Measurements from ENCODE around the gene MPI.
A peak's percentile ranks its signal among the peaks of the same experiment; 100 is the strongest.
"Not testable (repeated sequence)": the region's sequence is repeated elsewhere in the genome, so short reads cannot be mapped to it uniquely, and the experiment has no call there.

MPI gene

DNA sequence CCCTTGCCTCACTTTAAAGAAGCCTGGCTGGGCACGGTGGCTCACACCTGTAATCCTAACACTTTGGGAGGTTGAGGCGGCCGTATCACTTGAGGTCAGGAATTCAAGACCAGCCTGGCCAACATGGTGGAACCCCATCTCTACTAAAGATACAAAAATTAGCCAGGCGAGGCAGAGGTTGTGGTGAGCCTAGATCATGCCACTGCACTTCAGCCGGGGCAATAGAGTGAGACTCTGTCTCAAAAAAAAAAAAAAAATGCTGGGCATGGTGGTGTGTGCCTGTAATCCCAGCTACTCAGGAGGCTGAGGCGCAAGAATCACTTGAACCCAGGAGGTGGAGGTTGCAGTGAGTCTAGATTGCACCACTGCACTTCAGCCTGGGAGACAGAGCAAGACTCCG is 4.5 kb downstream of the MPI start:
- DNase-seq: not testable (repeated sequence)

DNA sequence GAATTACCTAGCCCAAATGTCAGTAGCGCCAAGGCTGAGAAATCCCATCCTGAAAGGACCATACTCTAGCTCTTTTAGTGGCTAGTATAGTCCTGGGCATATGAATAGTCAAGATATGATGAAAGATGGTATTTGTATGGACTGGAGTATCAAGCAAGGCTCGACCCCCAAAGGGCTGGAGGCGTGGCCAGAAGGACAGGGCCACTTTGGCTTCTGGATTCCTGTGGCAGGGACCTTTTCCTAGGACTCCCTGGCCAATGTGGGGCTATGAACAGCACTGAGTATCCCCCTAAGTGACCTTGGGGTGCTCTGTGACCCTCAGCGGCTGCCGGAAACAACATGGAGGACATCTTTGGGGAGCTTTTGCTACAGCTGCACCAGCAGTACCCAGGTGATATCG is 6.0 kb downstream of the MPI start:
- DNase-seq: no peak

DNA sequence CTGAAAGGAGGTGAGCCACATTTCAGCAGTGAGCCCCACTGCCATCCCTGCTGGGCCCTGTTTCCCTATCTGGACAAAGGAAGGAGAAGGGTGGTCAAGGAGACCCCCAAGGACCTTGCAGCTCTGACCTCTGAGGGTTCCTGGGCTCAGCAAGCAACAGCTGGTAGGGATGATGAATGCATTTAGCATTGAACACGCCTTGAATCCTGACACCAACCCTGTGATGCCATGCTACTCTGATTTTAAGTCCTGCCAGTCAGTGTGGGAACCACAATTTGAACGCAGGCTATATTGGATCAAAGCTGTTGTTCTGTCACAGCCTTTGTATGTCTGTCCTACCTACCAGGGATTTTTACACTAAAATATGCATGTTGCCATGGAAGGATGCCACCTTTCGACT is 6.5 kb downstream of the MPI start:
- no peak for DNase-seq

DNA sequence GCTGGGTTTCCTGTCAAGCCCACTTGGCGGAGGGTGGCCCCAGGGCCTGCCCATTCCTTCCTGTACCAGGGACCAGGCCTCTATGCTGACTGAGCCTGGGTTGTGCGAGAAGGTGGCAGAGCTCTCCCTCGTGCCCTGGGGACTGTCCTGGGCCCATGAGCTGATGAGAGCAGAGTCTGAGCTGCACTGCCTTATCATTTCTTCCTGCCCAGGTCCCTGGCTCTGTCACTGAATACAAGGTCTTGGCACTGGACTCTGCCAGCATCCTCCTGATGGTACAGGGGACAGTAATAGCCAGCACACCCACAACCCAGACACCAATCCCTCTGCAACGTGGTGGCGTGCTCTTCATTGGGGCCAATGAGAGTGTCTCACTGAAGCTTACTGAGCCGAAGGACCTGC is 7.5 kb downstream of the MPI start:
- no peak for DNase-seq

DNA sequence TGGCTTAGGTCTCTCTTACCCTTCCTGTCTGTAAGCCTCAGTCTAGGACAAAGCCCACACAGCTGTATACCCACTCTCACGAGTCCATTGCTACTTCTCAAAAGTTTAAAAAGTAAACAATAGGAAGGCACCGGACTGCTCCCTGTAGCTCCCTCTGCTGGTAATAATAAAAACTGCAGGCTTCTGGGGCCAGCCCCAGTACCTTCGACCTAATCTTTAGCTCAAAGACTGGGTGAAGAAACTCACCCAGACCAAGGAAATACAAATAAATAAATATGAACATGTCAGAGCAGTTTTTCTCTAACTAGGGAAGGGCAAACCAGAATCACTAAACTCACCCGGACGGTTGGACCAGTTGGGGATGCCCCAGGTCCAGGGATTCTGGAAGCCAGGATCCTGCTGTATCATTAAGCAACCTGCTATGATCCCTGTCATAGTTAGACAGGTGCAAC is 11.8 kb downstream of the MPI start:
- peak; percentile 21 for DNase-seq

DNA sequence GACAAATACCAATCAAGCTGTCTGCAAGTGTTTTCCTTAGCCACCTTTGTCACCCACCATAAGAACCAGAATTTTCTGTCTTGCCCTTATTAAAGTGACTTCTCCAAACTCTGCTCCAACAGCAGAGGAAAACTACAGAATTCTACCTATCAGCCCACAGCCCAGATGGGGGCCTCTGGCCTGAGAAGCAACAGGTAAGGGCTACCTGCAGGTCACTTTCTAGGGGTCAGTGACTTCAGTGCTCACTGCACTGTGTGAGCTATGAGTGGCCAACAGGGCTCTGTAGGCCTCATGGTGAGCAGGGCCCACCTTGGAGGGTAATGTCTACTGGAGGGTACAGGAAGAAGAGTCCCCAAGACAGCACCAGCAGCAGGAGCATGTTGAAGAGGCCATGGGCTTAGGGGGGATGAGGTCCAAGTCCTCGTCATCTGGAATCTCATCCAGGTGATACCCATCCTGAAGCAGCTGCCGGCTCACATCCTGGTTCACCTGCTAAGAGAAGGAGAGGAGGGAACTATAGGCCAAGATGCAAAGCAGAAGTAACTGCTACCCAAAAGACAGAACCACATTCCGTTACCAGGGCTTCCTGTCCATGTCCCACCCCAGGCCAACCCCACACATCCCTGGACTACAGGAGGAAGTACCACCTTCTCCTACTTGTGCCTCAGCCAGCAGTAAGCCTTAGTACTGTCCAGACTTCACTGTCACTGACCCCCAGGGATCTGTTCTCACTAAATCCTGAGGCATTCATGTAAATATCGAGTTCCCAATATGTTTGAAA is 12.6 kb downstream of the MPI start:
- no peak for DNase-seq

DNA sequence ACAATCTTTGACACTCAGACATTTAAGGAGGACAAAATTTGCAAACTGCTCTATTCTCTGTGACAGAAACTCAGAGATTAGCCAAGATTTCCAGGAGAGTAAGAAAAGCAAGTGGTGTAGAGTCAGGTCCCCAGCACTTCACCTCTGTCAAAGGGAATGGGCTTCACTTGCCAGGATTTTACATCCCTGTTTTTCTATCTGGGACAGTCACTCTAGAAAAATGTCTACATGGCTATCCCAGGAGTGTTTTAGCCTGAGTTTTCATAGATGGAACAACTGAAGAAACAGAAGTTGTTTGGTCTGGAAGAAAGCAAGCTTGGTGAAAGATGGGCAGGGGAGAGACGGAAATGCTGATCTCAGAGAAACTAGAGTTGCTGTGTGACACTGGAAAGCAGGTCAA is 13.8 kb downstream of the MPI start:
- no peak for DNase-seq

DNA sequence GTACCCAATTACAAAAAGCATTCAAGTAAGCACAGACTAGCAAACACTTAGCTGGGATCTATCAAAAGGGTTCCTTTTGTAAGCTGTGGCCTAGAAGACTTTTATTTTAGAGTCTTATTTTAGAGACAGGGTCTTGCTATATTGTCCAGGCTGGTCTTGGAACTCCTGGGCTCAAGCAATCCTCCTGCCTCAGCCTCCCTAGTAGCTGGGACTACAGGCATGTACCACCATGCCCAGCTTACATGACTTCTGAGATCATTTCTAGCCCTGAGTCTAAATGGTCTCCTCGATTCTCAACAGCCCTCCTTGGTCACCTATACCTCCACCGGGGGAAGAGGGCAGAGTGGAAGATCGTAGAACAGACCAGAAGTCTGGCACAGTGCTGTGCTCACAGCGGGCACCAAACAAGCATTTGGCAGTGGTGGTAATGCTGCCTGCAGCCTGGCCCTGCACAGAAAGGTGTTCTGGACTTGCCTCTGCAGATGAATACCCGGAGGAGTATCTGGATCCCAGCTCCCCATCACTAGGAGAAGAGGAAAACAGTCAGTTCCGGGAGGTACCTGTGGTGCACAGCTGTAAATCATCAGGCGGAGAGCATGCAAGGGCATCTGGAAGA is 14.5 kb downstream of the MPI start:
- DNase-seq: no peak

DNA sequence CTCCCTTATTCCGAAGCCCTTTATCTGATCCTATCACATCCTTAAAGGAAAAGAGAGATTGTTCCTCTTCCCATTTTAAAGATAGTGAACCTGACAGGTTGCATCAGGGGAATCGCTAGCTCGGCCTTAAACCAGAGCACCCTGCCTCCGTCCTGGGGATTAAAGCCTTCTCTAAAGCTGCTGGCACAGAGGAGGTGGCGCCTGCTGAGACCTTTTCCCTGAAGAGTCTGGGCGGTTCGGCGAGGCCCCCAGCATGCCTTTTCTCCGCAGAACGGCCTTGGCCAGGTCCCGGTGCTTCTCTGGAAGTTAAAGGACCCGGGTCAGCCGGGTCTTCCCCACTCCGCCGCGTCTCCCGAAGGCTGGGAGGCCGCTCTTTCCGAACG is 16.2 kb downstream of the MPI start:
- peak; percentile 32 for DNase-seq

DNA sequence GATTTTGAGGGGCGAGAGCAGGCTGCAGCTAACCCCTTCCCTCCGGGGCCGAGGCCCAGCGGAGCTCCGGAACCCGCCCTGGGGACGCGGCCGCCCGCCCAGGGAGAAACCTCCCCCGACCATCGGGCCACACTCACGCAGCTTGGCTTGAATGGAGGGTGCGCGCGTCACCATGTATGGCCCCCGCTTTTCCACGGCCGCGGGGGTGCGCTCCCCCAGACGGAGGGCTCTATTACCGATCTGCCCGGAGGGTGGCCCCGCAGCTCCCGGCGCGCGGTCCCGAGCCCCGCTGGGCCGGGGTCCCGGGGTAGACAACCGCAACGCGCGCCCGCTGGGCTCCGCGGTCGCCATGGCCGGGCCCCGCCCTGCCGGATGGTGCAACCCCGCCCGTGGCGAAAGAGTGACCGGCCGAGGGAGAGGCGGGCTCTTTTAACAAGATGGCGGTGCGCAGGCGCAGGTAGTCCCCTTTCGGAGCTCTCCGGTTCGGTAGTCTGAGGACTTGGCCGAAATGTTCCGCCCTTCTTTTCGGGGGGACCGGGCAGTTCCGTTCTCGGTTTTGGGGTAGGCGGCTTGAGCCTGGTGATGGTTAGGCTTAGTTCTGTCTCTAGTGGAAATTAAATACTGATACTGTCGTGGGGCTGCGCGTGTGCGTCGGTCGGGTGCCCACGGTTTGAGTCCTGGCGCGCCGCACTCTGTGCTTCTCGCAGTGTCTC is 16.8 kb downstream of the MPI start, which contains the start of gene FAM219B:
TSS of gene FAM219B (minus strand) at position 402 of the 713 bp plus-strand sequence. CDS start at position 351, 51 bp downstream.
- peak; percentile 69 for DNase-seq

DNA sequence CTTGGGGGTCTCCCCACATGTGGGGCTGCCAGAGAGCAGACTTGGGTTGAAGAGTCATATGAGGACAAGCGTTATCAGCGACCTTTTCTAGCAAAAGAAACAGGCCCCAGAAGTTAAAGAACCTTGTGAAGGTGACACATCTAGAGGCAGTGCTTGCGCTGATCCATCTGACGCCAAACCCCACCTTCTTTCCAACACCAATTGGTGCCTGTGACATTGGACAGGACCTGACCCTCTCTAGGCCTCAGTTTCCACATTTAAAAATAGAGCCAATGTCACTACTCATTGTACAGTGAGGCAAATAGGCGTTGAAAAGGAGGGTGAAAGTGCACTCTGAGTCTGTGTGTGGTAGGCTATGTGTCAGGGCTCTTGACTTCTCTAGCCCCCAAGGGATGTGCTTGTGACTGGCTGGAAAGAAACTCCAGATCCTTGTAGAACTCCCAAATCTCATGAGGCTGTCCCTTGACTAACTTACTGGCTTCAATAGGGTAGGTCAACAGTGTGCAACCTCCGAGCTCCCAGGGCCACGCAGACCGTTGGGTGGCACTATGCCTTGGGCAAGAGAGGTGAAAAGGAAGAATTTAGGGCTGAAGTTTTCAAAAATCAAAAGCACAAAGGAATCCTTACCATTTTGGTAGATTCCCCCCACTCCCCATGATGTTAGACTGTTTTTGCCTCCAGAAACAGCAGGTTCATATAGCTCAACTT is 17.5 kb downstream of the MPI start:
- no peak for DNase-seq

DNA sequence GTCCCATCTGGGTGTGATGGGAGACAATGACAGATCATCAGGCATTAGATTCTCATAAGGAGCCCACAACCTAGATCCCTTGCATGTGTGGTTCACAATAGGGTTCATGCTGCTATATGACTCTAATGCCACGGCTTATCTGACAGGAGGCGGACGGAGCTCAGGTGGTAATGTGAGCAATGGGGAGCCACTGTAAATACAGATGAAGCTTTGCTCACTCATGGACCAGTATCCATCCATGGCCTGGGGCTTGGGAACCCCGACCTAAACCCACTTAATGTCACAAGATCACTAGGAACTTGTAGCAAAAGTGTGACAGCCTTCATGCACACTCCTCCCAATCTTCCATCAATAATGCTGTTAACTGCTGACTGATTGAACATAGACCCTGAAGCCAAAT is 18.8 kb downstream of the MPI start:
- DNase-seq: no peak

DNA sequence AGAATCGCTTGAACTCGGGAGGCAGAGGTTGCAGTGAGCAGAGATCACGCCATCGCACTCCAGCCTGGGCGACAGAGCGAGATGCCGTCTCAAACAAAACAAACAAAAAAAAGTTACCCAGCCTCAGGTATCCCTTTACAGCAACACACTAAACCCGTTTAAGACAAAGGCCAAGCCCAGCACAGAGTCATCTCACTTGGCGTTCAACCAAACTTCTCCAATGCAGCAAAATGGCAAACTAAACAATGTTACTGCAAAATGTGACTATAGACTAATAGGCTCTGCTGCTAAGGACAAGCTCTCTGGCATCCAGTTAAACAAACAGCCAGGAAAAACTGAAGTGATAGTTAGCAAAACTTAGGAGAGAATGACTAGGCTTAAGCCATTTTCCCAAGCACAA is 23.2 kb downstream of the MPI start:
- no peak for DNase-seq

DNA sequence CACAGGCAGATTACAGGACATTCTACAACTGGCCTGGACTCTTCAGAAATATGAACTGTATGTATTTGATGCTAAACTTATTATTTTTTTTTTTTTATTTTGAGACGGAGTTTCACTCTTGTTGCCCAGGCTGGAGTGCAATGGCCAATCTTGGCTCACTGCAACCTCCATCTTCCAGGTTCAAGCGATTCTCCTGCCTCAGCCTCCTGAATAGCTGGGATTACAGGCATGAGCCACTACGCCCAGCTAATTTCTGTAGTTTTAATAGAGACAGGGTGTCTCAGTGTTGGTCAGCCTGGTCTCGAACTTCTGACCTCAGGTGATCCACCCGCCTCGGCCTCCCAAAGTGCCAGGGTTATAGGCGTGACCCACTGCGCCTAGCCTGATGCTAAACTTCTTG is 24.0 kb downstream of the MPI start:
- DNase-seq: not testable (repeated sequence)

DNA sequence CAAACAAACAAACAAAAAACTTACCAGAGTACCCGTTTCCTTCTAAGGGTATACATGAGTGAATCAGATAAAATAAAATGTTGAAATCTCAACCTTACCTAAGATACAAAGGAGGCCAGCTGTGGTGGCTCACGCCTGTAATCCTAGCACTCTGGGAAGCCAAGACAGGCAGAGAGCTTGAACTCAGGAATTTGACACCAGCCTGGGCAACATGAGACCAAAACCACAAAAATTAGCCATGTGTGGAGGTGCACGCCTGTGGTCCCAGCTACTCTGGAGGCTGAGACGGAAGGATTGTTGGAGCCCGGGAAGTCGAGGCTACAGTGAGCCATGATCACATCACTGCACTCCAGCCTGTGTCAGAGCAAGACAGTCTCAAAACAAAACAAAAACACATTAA is 27.8 kb downstream of the MPI start:
- no peak for DNase-seq

DNA sequence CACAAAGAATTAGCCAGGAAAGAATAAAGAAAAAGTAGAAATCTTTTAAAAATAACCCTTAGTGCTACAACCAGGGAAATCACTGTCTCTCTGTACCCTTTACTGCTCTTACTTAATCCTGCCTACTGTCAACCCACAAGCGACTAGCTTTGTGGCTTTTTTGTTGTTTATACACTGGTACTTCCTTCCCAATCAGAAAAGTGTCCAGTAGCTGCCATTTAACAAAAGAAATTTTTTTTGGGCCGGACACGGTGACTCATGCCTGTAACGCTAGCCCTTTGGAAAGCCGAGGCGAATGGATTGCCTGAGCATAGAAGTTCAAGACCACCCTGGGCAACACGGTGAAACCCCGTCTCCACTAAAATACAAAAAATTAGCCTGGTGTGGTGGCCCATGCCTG is 30.6 kb downstream of the MPI start:
- no peak for DNase-seq

DNA sequence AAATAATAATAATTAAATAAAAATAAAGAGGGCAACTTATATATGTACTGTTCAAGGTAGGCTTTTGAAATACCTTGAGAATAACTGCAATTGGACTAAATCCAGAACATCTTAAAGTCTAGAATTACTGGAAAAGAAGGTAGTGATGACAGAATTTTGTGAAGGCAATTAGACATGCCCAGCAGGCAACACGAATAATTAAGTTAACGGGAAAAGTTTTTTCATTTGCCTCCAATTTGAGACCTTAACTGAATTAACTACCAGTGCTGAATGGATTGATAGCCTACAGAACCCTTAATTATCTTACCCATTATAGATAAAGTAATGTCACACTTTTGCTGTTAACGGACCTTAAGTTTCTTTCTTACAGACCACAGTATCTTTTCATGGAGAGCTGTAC is 34.7 kb downstream of the MPI start:
- DNase-seq: no peak

DNA sequence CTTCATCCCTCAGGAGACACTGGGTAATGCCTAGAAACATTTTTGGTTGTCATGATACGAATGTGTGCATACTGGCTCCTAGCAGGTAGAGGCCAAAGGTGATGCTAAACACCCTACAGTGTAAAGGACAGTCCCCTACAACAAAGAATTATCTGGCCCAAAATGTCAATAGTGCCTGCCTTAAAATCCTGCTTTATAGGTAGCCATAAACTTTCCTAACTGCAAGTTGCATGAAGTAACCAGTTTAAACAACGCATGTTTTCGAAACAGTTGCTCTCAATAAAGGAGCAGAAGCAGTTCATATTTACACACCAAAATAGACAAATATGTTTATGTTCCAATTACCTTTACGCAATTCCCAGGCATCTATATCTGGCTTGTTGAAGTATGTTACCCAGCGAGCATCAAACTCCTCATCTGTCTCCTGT is 38.9 kb downstream of the MPI start:
- DNase-seq: no peak

DNA sequence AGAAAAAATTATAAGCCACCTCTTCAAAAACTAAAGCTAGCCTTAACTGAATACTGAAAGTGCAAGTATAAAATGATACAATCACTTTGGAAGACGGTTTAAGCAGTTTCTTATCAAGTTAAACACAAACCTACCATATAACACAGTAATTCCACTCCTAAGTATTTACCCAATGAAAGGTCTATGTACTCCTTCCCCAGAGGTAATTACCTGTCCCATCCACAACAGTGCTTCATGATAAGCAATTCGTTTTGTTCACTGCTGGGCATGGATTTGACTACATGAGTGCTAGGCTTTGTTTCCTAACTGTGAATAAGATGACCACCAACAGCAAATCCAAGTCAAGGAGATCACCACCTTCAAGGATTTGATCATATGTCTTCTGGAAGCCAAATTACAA is 43.7 kb downstream of the MPI start:
- DNase-seq: no peak

DNA sequence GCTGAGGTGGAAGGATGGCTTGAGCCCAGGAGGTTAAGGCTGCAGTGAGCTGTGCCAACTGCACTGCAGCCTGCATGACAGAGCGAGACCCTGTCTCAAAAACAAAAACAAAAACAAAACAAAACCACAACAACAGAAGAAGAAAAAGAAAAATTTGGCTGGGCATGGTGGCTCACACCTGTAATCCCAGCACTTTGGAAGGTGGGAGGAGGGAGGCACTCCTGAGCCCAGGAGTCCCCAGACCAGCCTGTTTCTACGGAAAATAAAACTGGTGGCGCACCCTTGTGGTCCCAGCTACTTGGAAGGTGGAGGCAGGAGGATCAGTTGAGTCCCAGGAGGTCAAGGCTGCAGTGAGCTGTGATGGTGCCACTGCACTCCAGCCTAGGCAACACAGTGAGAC is 45.4 kb downstream of the MPI start:
- DNase-seq: not testable (repeated sequence)

DNA sequence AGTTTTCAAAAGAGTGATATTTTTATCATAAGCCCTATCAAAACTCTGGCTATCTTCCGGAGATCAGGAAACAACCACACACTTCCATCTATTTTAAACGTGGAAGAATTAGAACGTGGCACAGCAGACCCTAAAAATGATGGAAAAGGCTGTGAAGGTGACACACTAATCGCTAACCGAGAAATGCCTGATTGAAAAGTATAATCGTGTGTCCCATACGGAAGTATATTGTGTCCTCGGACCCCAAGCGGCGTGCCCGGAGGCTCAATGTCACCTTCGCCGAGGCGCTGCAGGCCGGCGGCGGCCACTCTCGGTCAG is 47.4 kb downstream of the MPI start:
- DNase-seq: peak; percentile 21

DNA sequence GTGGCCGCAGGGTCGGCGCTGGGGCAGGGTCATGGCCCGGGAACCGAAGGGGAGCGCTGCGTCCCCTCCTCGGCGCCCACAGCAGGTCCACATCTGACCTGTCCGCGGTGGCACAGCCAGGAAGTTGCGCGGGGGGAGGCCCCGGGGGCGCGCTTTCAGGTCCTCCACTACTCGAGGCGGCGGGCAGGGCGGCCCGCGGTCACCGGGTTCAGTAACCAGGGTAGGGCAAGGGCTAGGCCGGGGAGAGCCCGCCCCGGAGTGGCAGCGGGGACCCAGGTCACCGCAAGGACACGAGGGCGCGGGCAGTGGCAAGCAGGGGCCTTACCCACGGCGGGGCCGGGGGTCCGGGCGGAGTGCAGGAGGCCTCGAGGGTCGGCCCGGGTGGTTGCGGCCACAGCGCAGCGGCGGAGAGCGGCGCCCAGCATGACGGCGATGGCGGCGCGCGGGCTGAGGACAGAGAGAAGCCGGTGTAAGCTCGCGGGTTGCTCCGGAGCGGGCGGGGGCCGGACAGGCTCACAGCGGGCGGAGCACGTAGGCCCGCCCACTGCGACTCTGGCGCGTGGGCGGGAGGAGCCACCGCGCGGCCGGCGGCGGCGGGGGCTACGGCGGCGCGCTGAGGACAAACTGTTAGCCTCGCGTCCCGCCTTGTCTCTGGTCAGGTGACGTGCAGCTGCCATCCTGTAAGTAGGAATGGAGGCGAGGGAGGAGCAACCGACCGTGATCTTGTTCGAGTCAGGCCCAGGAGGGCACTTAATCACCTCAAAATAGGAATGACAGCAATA is 47.9 kb downstream of the MPI start, which contains the start of gene COX5A:
TSS of gene COX5A (minus strand) at position 484 of the 782 bp plus-strand sequence. CDS start at position 425, 59 bp downstream.
- DNase-seq: peak; percentile 90

Measured in NCI-H1092 treated with DMSO at 0.1 percent for 48 hours (cell line).